HepG2 (cell line): Measurements from ENCODE around the gene PRPSAP1. TPM values are rescaled to one million over a fixed set of nuclear protein-coding genes. Genes with fewer than 3 reads are reported as not detected.

Source experiments
- ATAC-seq: fragments of 200-7000 bp; cut with Tn5 transposase; 3 replicates; pipeline ENCODE4 v1.9.1; 2020; ENCODE audit warnings: mild to moderate bottlenecking, moderate library complexity
- BruUV-seq: library from RNA; stranded (reverse); fragments of 400-500 nt; replicated peaks from 2 replicates; lab custom pipeline; 2021; lab: Mats Ljungman, UMichigan
- CTCF ChIA-PET: fragments of 300-600 bp; formaldehyde crosslinking; extraction: SDS; loops from one replicate; lab custom pipeline; 2021; ENCODE audit warnings: low total read pairs, inconsistent platforms, low intra/inter-chr PET ratio; lab: Yijun Ruan, JAX
- POLR2A ChIA-PET: fragments of 350-600 bp; sonication (Branson Sonifier 250); formaldehyde crosslinking; loops from one replicate; lab custom pipeline; 2020; ENCODE audit warnings: antibody characterized with exemption, inconsistent platforms; lab: Yijun Ruan, JAX
- DNase-seq: peaks from one replicate; pipeline ENCODE4 v3.0.0-alpha.2; 2015; ENCODE audit warnings: low spot score
- FAIRE-seq: peaks from 3 replicates; lab custom pipeline; 2011; peaks lifted over from hg19 to GRCh38; lab: Jason Lieb, UNC
- H2AFZ ChIP-seq: one replicate; pipeline ENCODE4 v1.6.1; 2011; ENCODE audit warnings: low read length, inconsistent platforms
- H3K27ac ChIP-seq: fragments of 300-600 bp; 3 replicates; pipeline ENCODE4 v1.8.0; 2011; ENCODE audit warnings: mixed run types, mild to moderate bottlenecking, mixed read lengths, low read length, inconsistent platforms; ENCODE audit not compliant: insufficient read depth; ENCODE audit errors: extremely low read length
- H3K27me3 ChIP-seq, 2 experiments: fragments of 200-600 bp in 1 of 2; 2 replicates in 1 of 2; 3 replicates in 1 of 2; pipeline versions ENCODE4 v1.6.0 to v1.8.0; 2011; ENCODE audit warnings: low read length in 2 of 2, mild to moderate bottlenecking in 2 of 2, moderate library complexity in 2 of 2, inconsistent platforms in 1 of 2; ENCODE audit not compliant: insufficient read depth in 2 of 2, control insufficient read depth in 1 of 2
- H3K36me3 ChIP-seq, 2 experiments: fragments of 200-600 bp in 1 of 2; replicated peaks in 1 of 2; 2 replicates in 1 of 2; 3 replicates in 1 of 2; pipeline versions ENCODE4 v1.5.1 to v1.8.0; 2011; ENCODE audit warnings: low read length in 2 of 2, inconsistent platforms in 1 of 2; ENCODE audit not compliant: insufficient read depth in 2 of 2, control insufficient read depth in 1 of 2
- H3K4me1 ChIP-seq: 2 replicates; pipeline ENCODE4 v1.5.1; 2012; ENCODE audit warnings: low read length, inconsistent platforms; ENCODE audit not compliant: insufficient read depth
- H3K4me2 ChIP-seq: 2 replicates; pipeline ENCODE4 v1.6.0; 2011; ENCODE audit warnings: low read depth, low read length, inconsistent platforms
- H3K4me3 ChIP-seq, 3 experiments: fragments of 200-600 bp in 1 of 3; sonication (generic), shearing (Covaris generic) in 1 of 3; replicated peaks in 1 of 3; 2 replicates each; pipeline ENCODE4 v1.5.1; 2011 to 2016; ENCODE audit warnings: low read length in 3 of 3, inconsistent platforms in 2 of 3, low read depth in 2 of 3, mild to moderate bottlenecking in 2 of 3, control low read depth in 1 of 3, mixed read lengths in 1 of 3; ENCODE audit not compliant: insufficient read depth in 1 of 3
- H3K79me2 ChIP-seq: one replicate; pipeline ENCODE4 v1.6.1; 2011; ENCODE audit warnings: low read length, inconsistent platforms; ENCODE audit not compliant: insufficient read depth
- H3K9ac ChIP-seq: 2 replicates; pipeline ENCODE4 v1.6.0; 2011; ENCODE audit warnings: mild to moderate bottlenecking, low read depth, low read length, inconsistent platforms; ENCODE audit not compliant: insufficient read depth
- H3K9me3 ChIP-seq: 2 replicates; pipeline ENCODE4 v1.5.1; 2012; ENCODE audit warnings: mild to moderate bottlenecking, low read length
- H4K20me1 ChIP-seq: 2 replicates; pipeline ENCODE4 v1.6.0; 2011; ENCODE audit warnings: inconsistent platforms, mild to moderate bottlenecking, low read length, moderate library complexity; ENCODE audit not compliant: insufficient read depth
- CEBPB ChIP-seq: IDR thresholded peaks from 2 replicates; pipeline ENCODE4 v1.6.1; 2011; ENCODE audit warnings: low read depth, low read length, improper control_type of control experiment, borderline replicate concordance
- ETS1 ChIP-seq: sonication (generic); formaldehyde crosslinking; IDR thresholded peaks from 2 replicates; pipeline ENCODE4 v1.4.0; 2020; ENCODE audit warnings: missing genetic modification reagents
- PATZ1 ChIP-seq: sonication (generic); formaldehyde crosslinking; IDR thresholded peaks from 2 replicates; pipeline ENCODE4 v1.4.0; 2020; ENCODE audit warnings: missing genetic modification reagents
- RBFOX2 ChIP-seq: fragments of 200-400 bp; formaldehyde crosslinking; IDR thresholded peaks from 2 replicates; pipeline ENCODE4 v1.6.1; 2017; ENCODE audit warnings: low read depth, mild to moderate bottlenecking, low read length
- ZBTB14 ChIP-seq: sonication (generic); formaldehyde crosslinking; IDR thresholded peaks from 2 replicates; pipeline ENCODE4 v1.4.0; 2020; ENCODE audit warnings: missing genetic modification reagents
- ZBTB38 ChIP-seq: sonication (generic); formaldehyde crosslinking; IDR thresholded peaks from 2 replicates; pipeline ENCODE4 v1.5.1; 2020; ENCODE audit warnings: mild to moderate bottlenecking, missing genetic modification reagents
- ZFP36L2 ChIP-seq: sonication (generic); formaldehyde crosslinking; IDR thresholded peaks from 2 replicates; pipeline ENCODE4 v1.4.0; 2020; ENCODE audit warnings: missing genetic modification reagents
- ZNF17 ChIP-seq: sonication (generic); formaldehyde crosslinking; IDR thresholded peaks from 2 replicates; pipeline ENCODE4 v1.5.0; 2020; ENCODE audit warnings: mild to moderate bottlenecking, missing genetic modification reagents
- ZNF281 ChIP-seq: sonication (generic); formaldehyde crosslinking; IDR thresholded peaks from 2 replicates; pipeline ENCODE4 v1.4.0; 2020; ENCODE audit warnings: missing genetic modification reagents, borderline replicate concordance
- WGBS: methylation state at CpG from one replicate; pipeline ENCODE4 v1.1.6; 2017; ENCODE audit warnings: low lambda C conversion rate; 5-methylcytosine and 5-hydroxymethylcytosine counted together
- in situ Hi-C: cut with HindIII; loops from 2 replicates; pipeline ENCODE4 v1.10.0; 2017; ENCODE audit warnings: low pct_unique_long_range_greater_than_20kb; ENCODE audit not compliant: extremely low pct_ligation_motif_present
- intact Hi-C: fragments of 100-400 bp; cut with micrococcal nuclease; formaldehyde crosslinking; loops from one replicate; pipeline ENCODE4 v1.10.0; 2022; ENCODE audit not compliant: unreplicated experiment
- polyA plus RNA-seq, 8 experiments: library from polyadenylated mRNA; depleted of rRNA in 3 of 8; stranded (reverse) in 7 of 8; unstranded in 1 of 8; fragments of >200 nt; fragmentation: Illumina TruSeq in 4 of 8; extraction: Trizol in 4 of 8; gene quantifications; 2 replicates each; pipeline versions ENCODE4 v1.2.1 to v1.2.3, GENCODE V29; 2011 to 2016; ENCODE audit warnings: low read depth in 4 of 8, missing spikeins in 1 of 8, mixed read lengths in 1 of 8; ENCODE audit not compliant: insufficient read depth in 1 of 8
- total RNA-seq, 5 experiments: library from RNA; depleted of rRNA; stranded (reverse); fragments of >200 nt; fragmentation: Illumina TruSeq; extraction: Trizol; gene quantifications; 2 replicates each; pipeline ENCODE4 v1.2.3, GENCODE V29; 2016; ENCODE audit warnings: low read depth in 1 of 5
- TF ChIP-seq, protein P1 (sequence below): sonication (generic); formaldehyde crosslinking; IDR thresholded peaks from 2 replicates; pipeline ENCODE4 v1.5.1; 2020; ENCODE audit warnings: mild to moderate bottlenecking, missing genetic modification reagents, moderate library complexity

Gene PRPSAP1
- total and polyA plus RNA-seq, 2 of the 13 experiments (the other 11 are each of a cell fraction or from before 2014, with no cell fraction given), result 91.1 to 314 TPM

- peaks cover 8 to 12% of the 10 kb centered on the region in 2 experiments; a peak in 3 of 5 replicates for H3K36me3 ChIP-seq
- intact Hi-C loops (no loop called here), in situ Hi-C loops (no loop called here)
- peaks cover 61% of the 10 kb centered on the region for H3K4me1 ChIP-seq
- ChIA-PET POLR2A (interaction anchor here (0.7 to 5.2 kb wide), 5 partner anchors 9 to 137 kb away, joined by 3 to 27 read pairs (median 4); no protein-coding TSS in a partner anchor), CTCF (no interaction called here)
- no peaks in the 10 kb centered on the region; the same call in 1 of the 2 replicates for H4K20me1 ChIP-seq
- ATAC-seq (no peak), DNase-seq (no peak), FAIRE-seq (no peak)
- H3K27me3 ChIP-seq, result no peaks in the 10 kb centered on the region
- no peak overlapping the region for H3K4me3 ChIP-seq
- H3K9ac ChIP-seq, result no peak overlapping the region
- H3K4me2 ChIP-seq, result peak overlapping the region; percentile 5; the same call in 1 of the 2 replicates
- no peak overlapping the region for H2AFZ ChIP-seq
- no TSS peak for BruUV-seq
- H3K79me2 ChIP-seq, result peaks cover 25% of the 10 kb centered on the region
- whole genome bisulfite sequencing, result 82% methylated on average over 8 of the region's 9 CpGs
- H3K9me3 ChIP-seq, result no peaks in the 10 kb centered on the region
- H3K27ac ChIP-seq, result no peak overlapping the region
- TF ChIP-seq ZBTB14 (CRISPR knock-in tag) (no peak), ZBTB38 (CRISPR knock-in tag) (0 out of 2 replicates have a peak, but pooled peaks have one; percentile 24), ZFP36L2 (CRISPR knock-in tag) (no peak), PATZ1 (peak; percentile 36; the same call in 1 of the 2 replicates), ZNF17 (no peak), ETS1 (CRISPR knock-in tag) (no peak), CEBPB (peak; percentile 24; the same call in 1 of the 2 replicates), RBFOX2 (0 out of 2 replicates have a peak, but pooled peaks have one; percentile 19), ZNF281 (peak; percentile 23; the same call in 1 of the 2 replicates)
- TF ChIP-seq, protein P1, sequence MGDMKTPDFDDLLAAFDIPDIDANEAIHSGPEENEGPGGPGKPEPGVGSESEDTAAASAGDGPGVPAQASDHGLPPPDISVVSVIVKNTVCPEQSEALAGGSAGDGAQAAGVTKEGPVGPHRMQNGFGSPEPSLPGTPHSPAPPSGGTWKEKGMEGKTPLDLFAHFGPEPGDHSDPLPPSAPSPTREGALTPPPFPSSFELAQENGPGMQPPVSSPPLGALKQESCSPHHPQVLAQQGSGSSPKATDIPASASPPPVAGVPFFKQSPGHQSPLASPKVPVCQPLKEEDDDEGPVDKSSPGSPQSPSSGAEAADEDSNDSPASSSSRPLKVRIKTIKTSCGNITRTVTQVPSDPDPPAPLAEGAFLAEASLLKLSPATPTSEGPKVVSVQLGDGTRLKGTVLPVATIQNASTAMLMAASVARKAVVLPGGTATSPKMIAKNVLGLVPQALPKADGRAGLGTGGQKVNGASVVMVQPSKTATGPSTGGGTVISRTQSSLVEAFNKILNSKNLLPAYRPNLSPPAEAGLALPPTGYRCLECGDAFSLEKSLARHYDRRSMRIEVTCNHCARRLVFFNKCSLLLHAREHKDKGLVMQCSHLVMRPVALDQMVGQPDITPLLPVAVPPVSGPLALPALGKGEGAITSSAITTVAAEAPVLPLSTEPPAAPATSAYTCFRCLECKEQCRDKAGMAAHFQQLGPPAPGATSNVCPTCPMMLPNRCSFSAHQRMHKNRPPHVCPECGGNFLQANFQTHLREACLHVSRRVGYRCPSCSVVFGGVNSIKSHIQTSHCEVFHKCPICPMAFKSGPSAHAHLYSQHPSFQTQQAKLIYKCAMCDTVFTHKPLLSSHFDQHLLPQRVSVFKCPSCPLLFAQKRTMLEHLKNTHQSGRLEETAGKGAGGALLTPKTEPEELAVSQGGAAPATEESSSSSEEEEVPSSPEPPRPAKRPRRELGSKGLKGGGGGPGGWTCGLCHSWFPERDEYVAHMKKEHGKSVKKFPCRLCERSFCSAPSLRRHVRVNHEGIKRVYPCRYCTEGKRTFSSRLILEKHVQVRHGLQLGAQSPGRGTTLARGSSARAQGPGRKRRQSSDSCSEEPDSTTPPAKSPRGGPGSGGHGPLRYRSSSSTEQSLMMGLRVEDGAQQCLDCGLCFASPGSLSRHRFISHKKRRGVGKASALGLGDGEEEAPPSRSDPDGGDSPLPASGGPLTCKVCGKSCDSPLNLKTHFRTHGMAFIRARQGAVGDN (CRISPR knock-in tag), result peak; percentile 24; the same call in 1 of the 2 replicates
These were observed 85.5 kb downstream of the PRPSAP1 start for GRCh38 chr17:76268015-76268749.
